PC-9 (cell line): Measurements from ENCODE around the gene CYB561.

Source experiments
- EZH2 ChIP-seq: fragments of 200-600 bp; sonication (generic); IDR thresholded peaks from 2 replicates; pipeline ENCODE4 v1.8.0; 2017; ENCODE audit warnings: antibody characterized with exemption, low read depth
- TF ChIP-seq, protein P1 (sequence below): fragments of 200-600 bp; sonication (generic); conservative IDR thresholded peaks from 2 replicates; pipeline ENCODE4 v1.6.1; 2017; ENCODE audit warnings: mixed run types, antibody characterized with exemption, mild to moderate bottlenecking, moderate library complexity

DNA sequence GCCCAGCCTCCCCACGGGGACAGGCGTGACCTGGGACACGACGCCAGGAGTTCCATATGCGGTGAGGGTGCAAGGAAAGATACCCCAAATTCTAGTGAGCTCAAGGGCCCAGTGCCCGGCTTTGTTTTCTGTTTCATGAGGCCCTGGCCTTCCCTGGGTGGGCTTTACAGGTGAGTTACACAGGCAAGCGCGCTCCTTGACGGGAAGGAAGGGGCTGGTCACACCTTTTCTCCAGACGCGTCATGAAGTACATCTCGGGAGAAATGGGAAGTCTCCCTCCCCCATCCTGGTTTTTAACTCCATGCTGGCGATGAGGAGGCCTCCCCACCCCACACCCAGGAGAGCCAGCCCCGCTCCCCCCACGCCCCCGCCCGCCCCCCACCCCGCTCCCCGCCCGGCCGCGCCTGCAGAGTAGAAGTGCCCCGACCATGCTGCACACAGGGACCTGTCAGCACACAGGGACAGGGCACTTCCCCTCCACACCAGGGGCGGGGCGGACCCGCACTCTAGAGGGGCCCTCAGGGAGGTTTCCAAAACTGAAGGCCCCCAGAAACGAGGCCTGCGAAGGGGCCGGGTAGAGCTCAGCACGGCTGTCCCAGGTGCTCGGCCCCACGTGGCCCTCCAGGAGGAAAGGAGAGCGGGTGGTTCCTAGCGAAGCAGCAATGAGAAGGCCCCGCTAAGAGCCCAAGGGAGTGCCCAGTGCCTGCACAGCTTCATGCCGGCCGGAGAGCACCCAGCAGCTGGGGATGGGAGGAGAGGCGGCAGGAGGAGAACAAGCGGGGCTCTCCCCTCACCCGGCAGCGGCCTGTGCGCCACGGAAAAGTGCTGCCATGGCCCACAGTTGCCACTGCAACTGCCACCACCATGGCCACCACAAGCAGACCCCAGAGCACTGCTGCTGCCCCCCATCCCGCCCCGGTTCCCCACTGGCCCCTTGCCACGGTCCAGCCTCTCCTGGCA, 7.7 kb downstream of the CYB561 start:
- TF ChIP-seq, protein P1, sequence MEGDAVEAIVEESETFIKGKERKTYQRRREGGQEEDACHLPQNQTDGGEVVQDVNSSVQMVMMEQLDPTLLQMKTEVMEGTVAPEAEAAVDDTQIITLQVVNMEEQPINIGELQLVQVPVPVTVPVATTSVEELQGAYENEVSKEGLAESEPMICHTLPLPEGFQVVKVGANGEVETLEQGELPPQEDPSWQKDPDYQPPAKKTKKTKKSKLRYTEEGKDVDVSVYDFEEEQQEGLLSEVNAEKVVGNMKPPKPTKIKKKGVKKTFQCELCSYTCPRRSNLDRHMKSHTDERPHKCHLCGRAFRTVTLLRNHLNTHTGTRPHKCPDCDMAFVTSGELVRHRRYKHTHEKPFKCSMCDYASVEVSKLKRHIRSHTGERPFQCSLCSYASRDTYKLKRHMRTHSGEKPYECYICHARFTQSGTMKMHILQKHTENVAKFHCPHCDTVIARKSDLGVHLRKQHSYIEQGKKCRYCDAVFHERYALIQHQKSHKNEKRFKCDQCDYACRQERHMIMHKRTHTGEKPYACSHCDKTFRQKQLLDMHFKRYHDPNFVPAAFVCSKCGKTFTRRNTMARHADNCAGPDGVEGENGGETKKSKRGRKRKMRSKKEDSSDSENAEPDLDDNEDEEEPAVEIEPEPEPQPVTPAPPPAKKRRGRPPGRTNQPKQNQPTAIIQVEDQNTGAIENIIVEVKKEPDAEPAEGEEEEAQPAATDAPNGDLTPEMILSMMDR: no peak
- TF ChIP-seq EZH2: no peak
